Activated CD8-positive, alpha-beta memory T cell treated with anti-CD3 and anti-CD28 coated beads, Interleukin-2, amount 50 U/mL, for 4 hours (primary cell): Measurements from ENCODE around the gene PLEKHO2.

Experiments
- DNase-seq: peaks from one replicate; pipeline ENCODE4 v3.0.0-alpha.2; 2020

The PLEKHO2 gene

GRCh38 chr15:64893481-64894394 is 52.0 kb downstream of the PLEKHO2 start:
- peak; percentile 94 for DNase-seq

- peak; percentile 68 for DNase-seq
Observed at GRCh38 chr15:64894395-64895056, 52.8 kb downstream of the PLEKHO2 start.

- DNase-seq: no peak
Observed at GRCh38 chr15:64895285-64896065, 53.8 kb downstream of the PLEKHO2 start.

- no peak for DNase-seq
Observed at GRCh38 chr15:64896371-64897069, 54.8 kb downstream of the PLEKHO2 start.

- DNase-seq: no peak
Observed at GRCh38 chr15:64897345-64897985, 55.8 kb downstream of the PLEKHO2 start.

- DNase-seq: no peak
Observed at GRCh38 chr15:64898406-64898805, 56.7 kb downstream of the PLEKHO2 start.

- no peak for DNase-seq
Observed at GRCh38 chr15:64901141-64901540, 59.4 kb downstream of the PLEKHO2 start.

- no peak for DNase-seq
Observed at GRCh38 chr15:64901914-64902313, 60.2 kb downstream of the PLEKHO2 start.

GRCh38 chr15:64902863-64903262 is 61.1 kb downstream of the PLEKHO2 start:
- DNase-seq: no peak

GRCh38 chr15:64903326-64903950 is 61.7 kb downstream of the PLEKHO2 start:
- DNase-seq: no peak

- no peak for DNase-seq
Observed at GRCh38 chr15:64904189-64904588, 62.5 kb downstream of the PLEKHO2 start.

- DNase-seq: peak; percentile 85
Observed at GRCh38 chr15:64905119-64905831, 63.6 kb downstream of the PLEKHO2 start.

GRCh38 chr15:64905941-64906340 is 64.2 kb downstream of the PLEKHO2 start:
- DNase-seq: no peak

- DNase-seq: no peak
Observed at GRCh38 chr15:64906402-64906801, 64.7 kb downstream of the PLEKHO2 start.

GRCh38 chr15:64907991-64908390 is 66.3 kb downstream of the PLEKHO2 start:
- no peak for DNase-seq

GRCh38 chr15:64909546-64909945 is 67.8 kb downstream of the PLEKHO2 start:
- DNase-seq: no peak

- no peak for DNase-seq
Observed at GRCh38 chr15:64911311-64912186, 69.8 kb downstream of the PLEKHO2 start, which contains the start of gene ANKDD1A. TSS of gene ANKDD1A (plus strand) at chr15:64911902. CDS start at chr15:64911931, 29 bp downstream.

- DNase-seq: no peak
Observed at GRCh38 chr15:64912379-64913325, 70.9 kb downstream of the PLEKHO2 start.
